GM23248 (cell line): ENCODE results near the gene SIRT7. TPM values are rescaled to one million over a fixed set of nuclear protein-coding genes. Genes with fewer than 3 reads are reported as not detected.

ENCODE experiments used
- DNase-seq: peaks from one replicate; pipeline ENCODE4 v3.0.0-alpha.2; 2015
- H2AFZ ChIP-seq: fragments of 200-600 bp; sonication (generic); 2 replicates; pipeline ENCODE4 v1.6.1; 2016; ENCODE audit warnings: antibody characterized with exemption
- H3F3A ChIP-seq: fragments of 200-600 bp; sonication (generic); 2 replicates; pipeline ENCODE4 v1.6.1; 2016; ENCODE audit warnings: mild to moderate bottlenecking, antibody characterized with exemption, mixed run types; ENCODE audit not compliant: insufficient read depth
- H3K27ac ChIP-seq: fragments of 200-600 bp; sonication (generic); 2 replicates; pipeline ENCODE4 v1.5.1; 2016; ENCODE audit warnings: mild to moderate bottlenecking
- H3K27me3 ChIP-seq: fragments of 200-600 bp; sonication (generic); replicated peaks from 2 replicates; pipeline ENCODE4 v1.6.1; 2016; ENCODE audit warnings: mild to moderate bottlenecking; ENCODE audit not compliant: insufficient read depth
- H3K36me3 ChIP-seq: fragments of 200-600 bp; sonication (generic); 2 replicates; pipeline ENCODE4 v1.6.1; 2016; ENCODE audit warnings: low read depth, mild to moderate bottlenecking
- H3K4me1 ChIP-seq: fragments of 200-600 bp; sonication (generic); 2 replicates; pipeline ENCODE4 v1.6.1; 2016; ENCODE audit warnings: mild to moderate bottlenecking; ENCODE audit not compliant: insufficient read depth
- H3K4me2 ChIP-seq: fragments of 200-600 bp; sonication (generic); one replicate; pipeline ENCODE4 v1.6.1; 2016; ENCODE audit warnings: mild to moderate bottlenecking; ENCODE audit not compliant: unreplicated experiment
- H3K4me3 ChIP-seq: fragments of 200-600 bp; sonication (generic); 2 replicates; pipeline ENCODE4 v1.5.1; 2016; ENCODE audit warnings: mild to moderate bottlenecking
- H3K79me2 ChIP-seq: fragments of 200-600 bp; sonication (generic); 2 replicates; pipeline ENCODE4 v1.6.1; 2016; ENCODE audit warnings: mild to moderate bottlenecking; ENCODE audit not compliant: insufficient read depth
- H3K9ac ChIP-seq: fragments of 200-600 bp; sonication (generic); 2 replicates; pipeline ENCODE4 v1.6.1; 2016; ENCODE audit warnings: mild to moderate bottlenecking
- H3K9me2 ChIP-seq: fragments of 200-600 bp; sonication (generic); 2 replicates; pipeline ENCODE4 v1.6.1; 2016; ENCODE audit warnings: mixed run types, mild to moderate bottlenecking, moderate library complexity; ENCODE audit not compliant: insufficient read depth
- H3K9me3 ChIP-seq: fragments of 200-600 bp; sonication (generic); one replicate; pipeline ENCODE4 v1.6.1; 2017; ENCODE audit warnings: low read depth
- H4K20me1 ChIP-seq: fragments of 200-600 bp; sonication (generic); 2 replicates; pipeline ENCODE4 v1.6.0; 2016; ENCODE audit not compliant: insufficient read depth
- EZH2 ChIP-seq: fragments of 200-600 bp; sonication (generic); IDR thresholded peaks from 2 replicates; pipeline ENCODE4 v1.6.1; 2018; ENCODE audit warnings: antibody characterized with exemption, mild to moderate bottlenecking; ENCODE audit not compliant: insufficient read depth, poor library complexity, severe bottlenecking
- EZH2phosphoT487 ChIP-seq: fragments of 200-600 bp; sonication (generic); IDR thresholded peaks from 2 replicates; pipeline ENCODE4 v1.6.1; 2018; ENCODE audit warnings: antibody characterized with exemption, moderate library complexity, mild to moderate bottlenecking, low read depth; ENCODE audit not compliant: insufficient read depth
- WGBS, 2 experiments: methylation state at CpG; one replicate each; pipeline ENCODE4 v1.1.6; 2015 to 2017; ENCODE audit warnings: low lambda C conversion rate in 2 of 2, low coverage in 1 of 2; ENCODE audit errors: missing lambda C conversion rate in 2 of 2; 5-methylcytosine and 5-hydroxymethylcytosine counted together
- in situ Hi-C: fragments of 300-500 bp; cut with MboI; formaldehyde crosslinking; loops from 2 replicates; pipeline ENCODE4 v1.15.0; 2020
- polyA plus RNA-seq: library from polyadenylated mRNA; unstranded; fragments of >200 nt; fragmentation: Nextera tagmentation; extraction: Ambion mirVana; gene quantifications from 2 replicates; pipeline ENCODE4 v1.2.1, GENCODE V29; 2016
- total RNA-seq: library from RNA; depleted of rRNA; stranded (reverse); fragments of >200 nt; shearing (Covaris generic); gene quantifications from 2 replicates; pipeline ENCODE4 v1.2.3, GENCODE V29; 2014; rRNA removed

SIRT7 gene
- total and polyA plus RNA-seq, 2 experiments from 2014 or later = 11.4 to 13.1 TPM

DNA sequence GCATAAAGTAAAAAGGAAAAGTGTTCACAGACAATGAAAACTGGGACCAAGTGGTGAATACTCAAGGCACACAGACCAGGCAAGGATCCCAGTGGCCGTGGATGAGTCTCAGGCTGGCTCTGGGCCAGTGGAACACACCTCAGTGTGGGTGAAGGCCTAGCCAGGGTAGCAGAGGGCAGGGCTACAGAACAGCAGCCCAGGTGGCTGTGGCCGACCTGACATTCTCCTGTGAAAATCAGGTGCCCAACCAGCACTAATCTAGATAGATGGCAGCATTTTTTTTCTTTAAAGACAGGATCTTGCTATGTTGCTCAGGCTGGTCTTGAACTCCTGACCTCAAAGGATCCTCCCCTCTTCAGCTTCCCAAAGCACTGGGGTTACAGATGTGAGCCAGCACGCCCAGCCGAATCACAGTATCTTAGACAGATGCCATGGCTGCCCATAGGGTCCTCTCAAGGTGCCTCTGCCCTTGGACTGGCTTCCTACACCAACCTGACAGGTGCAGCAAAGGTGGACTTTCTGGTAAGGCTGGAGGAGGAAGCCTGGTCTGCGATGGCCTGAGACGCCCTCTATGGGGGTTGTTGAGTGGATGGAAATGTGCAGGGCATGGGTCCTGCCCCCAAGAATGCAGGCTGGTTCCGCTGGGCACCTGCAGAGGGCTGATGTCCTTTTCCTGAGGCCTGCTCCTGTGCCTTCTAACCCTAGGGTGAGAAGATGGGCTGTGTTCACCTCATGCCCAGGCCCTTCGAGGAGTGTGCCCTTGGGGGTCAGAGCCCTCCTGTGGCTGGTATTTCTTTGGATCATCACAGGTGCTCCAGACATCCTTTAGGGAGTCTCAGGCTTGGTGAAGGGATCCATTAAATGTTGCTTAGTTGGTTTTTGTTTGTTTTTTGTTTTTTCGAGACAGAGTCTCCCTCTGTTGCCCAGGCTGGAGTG lies 53.9 kb downstream of the SIRT7 start:
- Histone ChIP-seq H3K4me2 (no peak overlapping the region), H3K79me2 (peaks cover 64% of the 10 kb centered on the region), H3K9me3 (no peaks in the 10 kb centered on the region), H3K27me3 (no peaks in the 10 kb centered on the region), H3K9ac (peak overlapping the region; percentile 11; the same call in 1 of the 2 replicates), H3K27ac (peak overlapping the region; percentile 96), H3K36me3 (no peaks in the 10 kb centered on the region; the same call in 1 of the 2 replicates), H3F3A (peaks cover 45% of the 10 kb centered on the region), H3K4me3 (no peak overlapping the region), H3K4me1 (peaks cover 21% of the 10 kb centered on the region), H3K9me2 (no peaks in the 10 kb centered on the region), H2AFZ (no peak overlapping the region), H4K20me1 (no peaks in the 10 kb centered on the region)
- 84% methylated on average over 9 of the region's 9 CpGs for WGBS, 2 experiments
- in situ Hi-C loops = no loop called here
- DNase-seq = peak; percentile 39
- no peak for TF ChIP-seq EZH2
- TF ChIP-seq EZH2phosphoT487 = no peak

DNA sequence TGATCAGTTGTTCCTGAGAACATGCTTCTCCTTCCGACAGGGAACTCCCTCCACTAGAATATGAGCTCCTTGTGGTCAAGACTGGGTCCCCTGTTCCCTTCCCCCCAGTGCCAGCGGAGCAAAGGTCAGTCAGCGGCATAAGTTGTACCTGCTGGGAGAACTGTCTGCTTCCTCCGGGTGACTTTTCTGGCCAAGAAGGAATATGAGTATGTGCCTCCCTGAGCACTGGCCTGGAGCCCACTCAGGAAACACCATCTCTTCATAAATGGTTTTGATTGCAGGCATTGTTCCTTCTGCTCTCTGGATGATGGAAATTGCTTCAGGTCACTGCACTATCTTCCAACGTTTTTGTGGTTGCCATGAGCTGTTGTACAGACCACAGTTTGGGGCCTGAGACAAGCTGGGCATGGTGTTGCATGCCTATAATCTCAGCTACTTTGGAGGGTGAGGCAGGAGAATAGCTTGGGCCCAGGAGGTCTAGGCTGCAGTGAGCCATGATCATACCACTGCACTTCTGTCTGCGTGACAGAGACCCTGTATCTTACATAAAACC lies 54.8 kb downstream of the SIRT7 start:
- no peaks in the 10 kb centered on the region; the same call in 1 of the 2 replicates for H3K36me3 ChIP-seq
- peak overlapping the region; percentile 94 for H3K4me2 ChIP-seq
- peak overlapping the region; percentile 37; the same call in 1 of the 2 replicates for H3K9ac ChIP-seq
- DNase-seq = peak; percentile 50
- H3K27me3 ChIP-seq = no peaks in the 10 kb centered on the region
- TF ChIP-seq EZH2 = no peak
- TF ChIP-seq EZH2phosphoT487 = no peak
- H3K4me3 ChIP-seq = peak overlapping the region; percentile 7; the same call in 1 of the 2 replicates
- peaks cover 45% of the 10 kb centered on the region for H3F3A ChIP-seq
- peaks cover 22% of the 10 kb centered on the region for H3K4me1 ChIP-seq
- in situ Hi-C loops = no loop called here
- H3K9me2 ChIP-seq = no peaks in the 10 kb centered on the region
- no peaks in the 10 kb centered on the region for H4K20me1 ChIP-seq
- H2AFZ ChIP-seq = no peak overlapping the region
- H3K9me3 ChIP-seq = no peaks in the 10 kb centered on the region
- 73 to 76% methylated on average over 6 of the region's 6 CpGs for whole genome bisulfite sequencing, 2 experiments
- H3K79me2 ChIP-seq = peaks cover 70% of the 10 kb centered on the region
- peak overlapping the region; percentile 96 for H3K27ac ChIP-seq

Other genes with a start within 250 kb of the SIRT7 start
- gene ARL16, start 234.4 kb downstream of the SIRT7 start, total RNA-seq = 37.6 and 45.6 TPM in 2 replicates
- 70.8 and 72.8 TPM in 2 replicates for gene ARL16, start 234.4 kb downstream of the SIRT7 start, polyA plus RNA-seq
- gene HGS, start 234.2 kb downstream of the SIRT7 start, total RNA-seq = 161 and 166 TPM in 2 replicates
- 106 and 110 TPM in 2 replicates for gene HGS, start 234.2 kb downstream of the SIRT7 start, polyA plus RNA-seq
- 4.3 and 4.9 TPM in 2 replicates for gene MRPL12, start 214.8 kb downstream of the SIRT7 start, total RNA-seq
- 76.3 and 78.5 TPM in 2 replicates for gene MRPL12, start 214.8 kb downstream of the SIRT7 start, polyA plus RNA-seq
- 10.9 and 16.9 TPM in 2 replicates for gene SLC25A10, start 205.9 kb downstream of the SIRT7 start, total RNA-seq
- gene SLC25A10, start 205.9 kb downstream of the SIRT7 start, polyA plus RNA-seq = 11.0 and 12.5 TPM in 2 replicates
- not detected in 2 replicates for gene GCGR, start 114.0 kb downstream of the SIRT7 start, total RNA-seq
- not detected in 2 replicates for gene GCGR, start 114.0 kb downstream of the SIRT7 start, polyA plus RNA-seq
- gene MCRIP1, start 84.9 kb downstream of the SIRT7 start, total RNA-seq = 102 and 135 TPM in 2 replicates
- 145 and 147 TPM in 2 replicates for gene MCRIP1, start 84.9 kb downstream of the SIRT7 start, polyA plus RNA-seq
- not detected in 2 replicates for gene PPP1R27, start 83.1 kb downstream of the SIRT7 start, total RNA-seq
- gene PPP1R27, start 83.1 kb downstream of the SIRT7 start, polyA plus RNA-seq = 0.37 TPM in 1 of 2 replicates, not detected in the other
- 3,203 and 4,003 TPM in 2 replicates for gene P4HB, start 57.6 kb downstream of the SIRT7 start, total RNA-seq
- 1,651 and 1,674 TPM in 2 replicates for gene P4HB, start 57.6 kb downstream of the SIRT7 start, polyA plus RNA-seq
- 193 and 208 TPM in 2 replicates for gene ARHGDIA, start 46.8 kb downstream of the SIRT7 start, total RNA-seq
- gene ARHGDIA, start 46.8 kb downstream of the SIRT7 start, polyA plus RNA-seq = 310 and 313 TPM in 2 replicates
- 80.6 and 100 TPM in 2 replicates for gene ALYREF, start 26.6 kb downstream of the SIRT7 start, total RNA-seq
- gene ALYREF, start 26.6 kb downstream of the SIRT7 start, polyA plus RNA-seq = 6.9 and 8.6 TPM in 2 replicates
- gene ANAPC11, start 26.5 kb downstream of the SIRT7 start, total RNA-seq = 175 and 179 TPM in 2 replicates
- 428 and 436 TPM in 2 replicates for gene ANAPC11, start 26.5 kb downstream of the SIRT7 start, polyA plus RNA-seq
- 2.4 TPM in 2 replicates for gene NPB, start 15.9 kb downstream of the SIRT7 start, total RNA-seq
- 1.1 and 1.6 TPM in 2 replicates for gene NPB, start 15.9 kb downstream of the SIRT7 start, polyA plus RNA-seq
- gene PCYT2, start 6.8 kb downstream of the SIRT7 start, total RNA-seq = 34.7 and 36.9 TPM in 2 replicates
- 25.6 and 27.6 TPM in 2 replicates for gene PCYT2, start 6.8 kb downstream of the SIRT7 start, polyA plus RNA-seq
- gene MAFG, start 9.6 kb upstream of the SIRT7 start, total RNA-seq = 17.7 and 19.8 TPM in 2 replicates
- 5.0 and 6.4 TPM in 2 replicates for gene MAFG, start 9.6 kb upstream of the SIRT7 start, polyA plus RNA-seq
- 229 and 279 TPM in 2 replicates for gene PYCR1, start 19.1 kb upstream of the SIRT7 start, total RNA-seq
- gene PYCR1, start 19.1 kb upstream of the SIRT7 start, polyA plus RNA-seq = 181 and 197 TPM in 2 replicates
- gene MYADML2, start 29.1 kb upstream of the SIRT7 start, total RNA-seq = not detected in 2 replicates
- 0.14 TPM in 1 of 2 replicates, not detected in the other for gene MYADML2, start 29.1 kb upstream of the SIRT7 start, polyA plus RNA-seq
- not detected in 2 replicates for gene NOTUM, start 43.0 kb upstream of the SIRT7 start, total RNA-seq
- not detected in 2 replicates for gene NOTUM, start 43.0 kb upstream of the SIRT7 start, polyA plus RNA-seq
- gene ASPSCR1, start 59.5 kb upstream of the SIRT7 start, total RNA-seq = 23.4 and 23.5 TPM in 2 replicates
- gene ASPSCR1, start 59.5 kb upstream of the SIRT7 start, polyA plus RNA-seq = 20.6 and 22.6 TPM in 2 replicates
- gene CENPX, start 104.7 kb upstream of the SIRT7 start, total RNA-seq = 43.9 and 68.8 TPM in 2 replicates
- 65.2 and 68.6 TPM in 2 replicates for gene CENPX, start 104.7 kb upstream of the SIRT7 start, polyA plus RNA-seq
- gene LRRC45, start 105.1 kb upstream of the SIRT7 start, total RNA-seq = 14.8 and 15.3 TPM in 2 replicates
- gene LRRC45, start 105.1 kb upstream of the SIRT7 start, polyA plus RNA-seq = 4.4 and 4.5 TPM in 2 replicates
- gene RAC3, start 113.5 kb upstream of the SIRT7 start, total RNA-seq = 5.4 and 7.9 TPM in 2 replicates
- gene RAC3, start 113.5 kb upstream of the SIRT7 start, polyA plus RNA-seq = 1.3 and 1.8 TPM in 2 replicates
- 75.8 and 83.5 TPM in 2 replicates for gene DCXR, start 119.5 kb upstream of the SIRT7 start, total RNA-seq
- 69.9 and 70.2 TPM in 2 replicates for gene DCXR, start 119.5 kb upstream of the SIRT7 start, polyA plus RNA-seq
- 59.8 and 61.2 TPM in 2 replicates for gene RFNG, start 133.6 kb upstream of the SIRT7 start, total RNA-seq
- 10.6 and 11.8 TPM in 2 replicates for gene RFNG, start 133.6 kb upstream of the SIRT7 start, polyA plus RNA-seq
- 130 and 138 TPM in 2 replicates for gene GPS1, start 133.7 kb upstream of the SIRT7 start, total RNA-seq
- 101 and 104 TPM in 2 replicates for gene GPS1, start 133.7 kb upstream of the SIRT7 start, polyA plus RNA-seq
- 61.2 and 96.4 TPM in 2 replicates for gene DUS1L, start 147.6 kb upstream of the SIRT7 start, total RNA-seq
- gene DUS1L, start 147.6 kb upstream of the SIRT7 start, polyA plus RNA-seq = 13.3 and 27.7 TPM in 2 replicates
- 33.8 and 38.2 TPM in 2 replicates for gene FASN, start 180.1 kb upstream of the SIRT7 start, total RNA-seq
- 12.7 and 16.3 TPM in 2 replicates for gene FASN, start 180.1 kb upstream of the SIRT7 start, polyA plus RNA-seq